ENCODE data around the gene HOXA3. TPM values are rescaled to one million over a fixed set of nuclear protein-coding genes. Genes with fewer than 3 reads are reported as not detected.

The HOXA3 gene
- total RNA-seq, 1 donor from 2014 or later, result not detected

GRCh38 chr7:27179030-27179429, 26.6 kb upstream of the HOXA3 start:
- TF ChIP-seq CTCF (IDR thresholded peaks at IDR 0.05; ENCODE audit: insufficient read depth, low read depth, low read length) (no peak), EZH2 (IDR thresholded peaks at IDR 0.05; ENCODE audit: insufficient read depth, low read length) (no peak)
- peaks cover 29% of the 10 kb centered on the region for H3K9me3 Mint-ChIP-seq (ENCODE audit: unreplicated experiment)
- DNase-seq (ENCODE audit: low read depth) (no peak), FAIRE-seq (no peak)
- Histone ChIP-seq H3K27ac (ENCODE audit: low read depth, low read length) (no peak overlapping the region), H4K20me1 (ENCODE audit: insufficient read depth, low read length) (no peaks in the 10 kb centered on the region), H3K36me3 (ENCODE audit: insufficient read depth, low read length) (no peaks in the 10 kb centered on the region), H3K27me3 (ENCODE audit: insufficient read depth, low read length) (peaks cover 99% of the 10 kb centered on the region), H3K4me2 (ENCODE audit: low read length) (no peak overlapping the region), H3K9me3 (ENCODE audit: insufficient read depth, low read depth, low read length) (peaks cover 8% of the 10 kb centered on the region), H3K9ac (ENCODE audit: low read length) (no peak overlapping the region), H3K4me1 (ENCODE audit: insufficient read depth, low read length) (peaks cover 5% of the 10 kb centered on the region), H3K4me3 (ENCODE audit: insufficient read depth, low read depth, low read length) (no peak overlapping the region), H3K79me2 (ENCODE audit: insufficient read depth, low read length) (no peaks in the 10 kb centered on the region), H2AFZ (ENCODE audit: low read depth, low read length) (no peak overlapping the region)
- H3K27me3 Mint-ChIP-seq (ENCODE audit: low read depth, unreplicated experiment), result peaks cover 86% of the 10 kb centered on the region
- H3K4me3 Mint-ChIP-seq (ENCODE audit: unreplicated experiment), result no peak overlapping the region
- no peak overlapping the region for H3K27ac Mint-ChIP-seq (ENCODE audit: unreplicated experiment)
- no peaks in the 10 kb centered on the region for H3K4me1 Mint-ChIP-seq (ENCODE audit: low read depth, unreplicated experiment)
- no peaks in the 10 kb centered on the region for H3K36me3 Mint-ChIP-seq (ENCODE audit: low read depth, unreplicated experiment)

GRCh38 chr7:27178366-27178765, 26.0 kb upstream of the HOXA3 start:
- Histone ChIP-seq H4K20me1 (ENCODE audit: insufficient read depth, low read length) (no peaks in the 10 kb centered on the region), H3K4me2 (ENCODE audit: low read length) (no peak overlapping the region)
- H3K4me3 Mint-ChIP-seq (ENCODE audit: unreplicated experiment), result no peak overlapping the region

More at GRCh38 chr7:27178366-27178765, 26.0 kb upstream of the HOXA3 start:
- Mint-ChIP-seq H3K4me1 (ENCODE audit: low read depth, unreplicated experiment) (no peaks in the 10 kb centered on the region), H3K27ac (ENCODE audit: unreplicated experiment) (no peak overlapping the region), H3K9me3 (ENCODE audit: unreplicated experiment) (peaks cover 29% of the 10 kb centered on the region), H3K36me3 (ENCODE audit: low read depth, unreplicated experiment) (no peaks in the 10 kb centered on the region), H3K27me3 (ENCODE audit: low read depth, unreplicated experiment) (peaks cover 81% of the 10 kb centered on the region)
- H3K9me3 ChIP-seq (ENCODE audit: insufficient read depth, low read depth, low read length), result peaks cover 8% of the 10 kb centered on the region
- peaks cover 96% of the 10 kb centered on the region for H3K27me3 ChIP-seq (ENCODE audit: insufficient read depth, low read length)
- no peak overlapping the region for H3K27ac ChIP-seq (ENCODE audit: low read depth, low read length)
- FAIRE-seq (no peak), DNase-seq (ENCODE audit: low read depth) (no peak)
- H2AFZ ChIP-seq (ENCODE audit: low read depth, low read length), result no peak overlapping the region
- TF ChIP-seq EZH2 (IDR thresholded peaks at IDR 0.05; ENCODE audit: insufficient read depth, low read length), result no peak
- no peak for TF ChIP-seq CTCF (IDR thresholded peaks at IDR 0.05; ENCODE audit: insufficient read depth, low read depth, low read length)
- no peak overlapping the region for H3K9ac ChIP-seq (ENCODE audit: low read length)
- H3K4me3 ChIP-seq (ENCODE audit: insufficient read depth, low read depth, low read length), result no peak overlapping the region
- no peaks in the 10 kb centered on the region for H3K36me3 ChIP-seq (ENCODE audit: insufficient read depth, low read length)
- peaks cover 5% of the 10 kb centered on the region for H3K4me1 ChIP-seq (ENCODE audit: insufficient read depth, low read length)
- H3K79me2 ChIP-seq (ENCODE audit: insufficient read depth, low read length), result no peaks in the 10 kb centered on the region
